HG02642 (cell line): ENCODE data around the gene CCDC88A.
"Not testable (repeated sequence)": the region's sequence is repeated elsewhere in the genome, so short reads cannot be mapped to it uniquely, and the experiment has no call there.

Experiments
- ATAC-seq: cut with Tn5 transposase; IDR thresholded peaks from one replicate; pipeline ENCODE4 v1.9.1; 2021; ENCODE audit warnings: mild to moderate bottlenecking; ENCODE audit not compliant: unreplicated experiment, poor library complexity

CCDC88A gene

DNA sequence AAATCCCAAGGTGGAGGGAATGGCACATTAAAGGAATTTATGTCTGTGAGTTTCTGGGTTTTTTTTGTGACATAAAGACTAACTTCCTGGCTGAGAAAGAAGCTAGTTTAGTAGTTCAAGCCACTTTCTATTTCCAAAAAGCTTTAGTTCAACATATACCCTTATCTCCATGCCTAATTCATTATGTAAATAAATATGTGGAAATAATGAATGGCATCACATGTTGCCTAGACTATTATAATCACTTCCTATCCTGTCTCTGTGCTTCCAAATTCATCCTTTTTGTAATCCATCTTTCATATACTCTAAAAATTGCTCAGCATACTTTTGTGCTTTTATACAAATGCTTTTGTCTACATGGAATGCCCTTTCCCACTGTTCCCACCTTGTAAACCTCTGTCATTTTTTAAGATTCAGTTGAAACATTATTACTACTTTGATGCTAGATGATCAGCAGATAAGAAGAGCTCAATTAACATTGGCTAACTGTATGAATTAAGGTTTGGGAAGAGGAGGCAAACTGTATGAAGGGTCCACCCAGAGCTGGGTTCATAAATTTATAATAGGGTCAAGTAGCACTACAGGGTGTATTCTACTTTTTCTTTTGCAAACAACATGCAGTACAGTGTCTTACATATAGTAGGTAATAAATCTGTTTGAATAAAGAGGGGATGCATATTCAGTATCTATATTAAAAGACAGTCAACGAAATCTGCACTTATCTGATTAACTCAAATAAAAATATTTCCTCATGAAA, 88.9 kb downstream of the CCDC88A start:
- ATAC-seq, result no peak

DNA sequence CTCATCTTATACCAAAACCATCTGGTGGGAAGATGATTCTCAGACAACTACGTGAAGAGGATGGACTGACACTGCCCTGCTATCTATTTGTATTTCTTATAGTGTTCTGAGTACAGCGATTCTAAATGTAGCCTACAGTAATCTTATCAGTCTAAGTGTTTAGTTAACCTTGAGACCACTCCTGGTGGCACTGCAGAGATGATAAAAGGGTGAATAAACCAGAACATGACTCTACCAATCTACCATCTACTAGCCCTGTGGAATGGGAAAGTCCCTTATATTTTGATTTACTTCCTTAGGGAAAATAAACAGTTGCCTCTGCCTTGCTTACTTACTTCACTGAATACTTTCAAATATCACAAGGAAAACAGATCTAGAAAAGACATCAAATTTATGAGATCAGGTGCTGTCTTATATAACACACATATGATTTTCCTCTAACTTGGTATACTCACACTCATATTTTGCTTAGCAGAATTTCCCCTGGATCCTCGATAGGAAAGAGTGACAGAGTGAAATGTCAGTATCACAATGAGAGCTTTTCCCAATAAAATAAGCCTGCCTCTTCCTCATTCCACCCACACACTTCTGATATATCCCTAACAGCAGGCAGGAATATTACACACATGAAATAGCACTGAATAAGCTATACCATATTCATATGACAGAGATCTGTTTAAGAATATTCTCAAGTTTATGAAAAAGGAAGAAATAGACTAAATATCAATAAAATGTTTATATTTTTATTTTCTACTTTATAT, 92.0 kb downstream of the CCDC88A start:
- no peak for ATAC-seq

DNA sequence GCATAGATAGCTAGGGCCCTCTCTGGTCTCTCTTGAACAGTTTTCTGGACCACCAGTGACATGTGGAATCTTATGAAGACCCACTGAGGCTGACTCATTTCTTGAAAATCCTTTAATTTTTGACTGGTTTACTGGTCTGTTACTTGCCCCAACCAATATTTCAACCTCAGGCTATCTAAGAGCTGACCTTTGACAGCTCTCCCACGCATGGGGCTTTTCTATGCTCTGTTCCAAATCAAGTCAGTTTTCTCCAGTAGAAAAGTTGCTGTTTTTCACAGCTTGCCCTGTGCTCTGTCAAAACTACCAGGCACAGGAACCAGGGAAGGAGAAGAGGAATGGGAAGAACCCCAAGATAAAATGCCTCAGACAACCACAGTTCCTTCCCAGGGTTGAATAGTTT, 104.7 kb downstream of the CCDC88A start:
- ATAC-seq, result no peak

DNA sequence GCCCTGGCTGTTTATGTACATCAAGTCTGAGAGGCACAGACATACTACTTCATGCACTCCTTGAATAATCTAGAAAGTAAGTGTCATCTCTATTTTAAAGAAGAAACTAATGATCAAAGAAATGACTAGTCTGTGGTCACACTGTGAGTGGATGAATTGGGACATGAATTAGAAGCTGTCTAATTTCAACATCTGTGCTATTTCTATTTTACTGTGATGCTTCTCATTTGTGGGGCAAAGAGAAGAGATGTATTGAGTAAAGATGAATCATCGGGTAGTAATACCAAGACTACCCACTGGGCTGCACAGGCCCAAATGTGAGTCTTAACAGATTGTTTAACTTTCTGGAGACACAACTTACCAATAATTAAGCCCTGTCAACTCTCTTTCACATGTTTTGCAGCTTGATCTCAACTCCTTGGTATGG, 108.2 kb downstream of the CCDC88A start:
- ATAC-seq, result peak; percentile 91

DNA sequence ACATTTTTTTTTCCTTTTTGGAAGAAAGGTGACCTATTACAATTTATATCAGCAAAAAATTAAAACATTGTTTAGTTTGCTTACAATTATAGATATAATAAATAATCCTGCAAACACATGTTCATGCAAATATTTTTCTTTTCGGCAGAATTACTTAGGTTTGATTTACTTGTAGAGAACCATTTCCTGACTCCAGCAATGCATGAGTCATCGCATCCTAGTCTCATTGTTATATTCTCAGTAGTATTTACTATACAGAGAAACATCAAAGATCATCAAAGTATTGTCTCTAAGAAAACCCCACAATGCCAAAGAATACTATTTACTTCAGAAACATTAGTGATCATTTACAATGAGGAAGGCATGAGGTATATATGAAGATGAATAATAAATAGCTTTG, 110.2 kb downstream of the CCDC88A start:
- no peak for ATAC-seq

DNA sequence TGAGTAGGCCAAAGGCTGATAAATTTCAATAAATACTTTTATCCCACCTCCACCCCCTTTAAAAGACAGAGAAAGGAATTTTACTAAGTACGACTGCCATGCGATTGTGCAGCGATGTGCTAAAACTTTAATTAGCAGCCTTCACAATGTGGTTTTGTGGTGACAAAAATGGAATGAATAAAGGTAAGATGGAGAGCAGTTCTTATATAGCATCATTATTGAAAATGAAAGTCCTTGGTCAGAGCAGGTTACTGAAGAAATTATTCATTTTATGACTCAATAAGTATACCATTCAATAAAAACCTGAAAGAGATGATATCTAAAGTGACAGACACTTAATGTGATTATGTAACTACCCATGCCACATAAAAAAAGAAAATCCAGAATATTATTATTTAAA, 117.4 kb downstream of the CCDC88A start:
- peak; percentile 68 for ATAC-seq

DNA sequence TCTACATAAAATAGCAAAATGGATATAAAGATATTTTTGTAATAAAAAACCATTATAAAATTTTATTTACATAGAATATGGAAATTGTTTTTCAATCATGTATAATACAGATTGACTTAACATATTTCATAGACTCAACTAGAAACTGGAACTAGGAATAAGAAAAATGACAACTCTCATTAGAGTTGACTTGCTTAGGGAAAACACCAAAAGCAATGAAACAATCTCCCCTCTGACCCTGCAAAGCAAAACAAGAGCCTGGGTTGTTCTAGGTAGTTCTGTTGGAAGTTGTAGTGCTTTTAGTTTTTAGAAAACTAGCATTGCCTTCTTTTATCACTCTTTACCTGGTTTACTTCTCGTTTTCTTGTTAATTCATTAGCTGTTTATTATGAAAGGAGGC, 118.4 kb downstream of the CCDC88A start:
- no peak for ATAC-seq

DNA sequence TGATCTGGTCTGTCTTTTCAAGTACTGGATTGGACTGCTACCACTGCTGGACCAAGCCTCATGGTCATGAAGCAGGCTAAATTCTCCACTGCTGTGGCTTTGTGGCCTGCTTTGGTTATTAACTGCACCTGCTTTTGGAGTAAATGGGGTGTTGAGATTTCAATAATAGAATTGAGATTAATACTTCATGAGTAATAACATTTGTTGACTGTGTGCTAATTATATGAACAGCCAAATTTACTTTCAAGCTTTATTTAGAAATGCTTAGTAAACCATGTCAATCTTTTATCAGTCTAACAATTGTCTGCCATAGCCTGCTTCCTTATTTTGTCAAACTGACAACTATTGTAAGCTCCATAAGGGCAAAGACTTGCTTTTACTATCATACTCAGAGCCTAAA, 123.3 kb downstream of the CCDC88A start:
- ATAC-seq, result peak; percentile 53

DNA sequence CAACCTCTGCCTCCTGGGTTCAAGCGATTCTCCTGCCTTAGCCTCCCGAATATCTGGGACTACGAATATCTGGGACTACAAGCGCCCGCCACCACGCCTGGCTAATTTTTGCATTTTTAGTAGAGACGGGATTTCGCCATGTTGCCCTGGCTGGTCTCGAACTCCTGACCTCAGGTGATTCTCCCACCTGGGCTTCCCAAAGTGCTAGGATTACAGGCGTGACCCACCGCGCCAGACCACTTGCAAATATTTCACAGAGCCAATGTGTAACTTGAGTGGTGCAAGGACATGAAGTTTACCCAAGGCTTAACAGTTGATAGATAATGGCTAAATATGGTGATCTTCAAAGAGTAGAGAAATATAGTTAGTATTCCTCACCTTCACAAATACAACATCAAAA, 136.6 kb downstream of the CCDC88A start:
- no peak for ATAC-seq

GRCh38 chr2:55282110-55282917, 137.3 kb downstream of the CCDC88A start:
- peak; percentile 99 for ATAC-seq

GRCh38 chr2:55280851-55281546, 138.7 kb downstream of the CCDC88A start:
- not testable (repeated sequence) for ATAC-seq

DNA sequence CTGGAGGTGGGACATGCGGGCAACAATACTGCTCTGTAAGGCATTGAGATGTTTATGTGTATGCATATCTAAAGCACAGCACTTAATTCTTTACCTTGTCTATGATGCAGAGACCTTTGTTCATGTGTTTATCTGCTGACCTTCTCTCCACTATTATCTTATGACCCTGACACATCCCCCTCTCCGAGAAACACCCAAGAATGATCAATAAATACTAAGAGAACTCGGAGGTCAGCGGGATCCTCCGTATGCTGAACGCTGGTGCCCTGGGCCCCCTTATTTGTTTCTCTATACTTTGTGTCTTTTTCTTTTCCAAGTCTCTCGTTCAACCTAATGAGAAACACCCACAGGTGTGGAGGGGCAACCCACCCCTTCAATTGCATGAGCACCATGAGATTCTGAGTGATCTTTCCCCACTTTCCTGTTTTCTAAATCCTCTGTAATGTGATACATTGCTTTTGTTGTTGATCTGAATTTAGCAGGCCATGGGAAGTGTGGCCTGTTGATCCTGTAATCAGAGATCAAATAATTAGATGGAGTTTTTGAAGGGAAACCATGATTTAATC, 139.7 kb downstream of the CCDC88A start:
- not testable (repeated sequence) for ATAC-seq

DNA sequence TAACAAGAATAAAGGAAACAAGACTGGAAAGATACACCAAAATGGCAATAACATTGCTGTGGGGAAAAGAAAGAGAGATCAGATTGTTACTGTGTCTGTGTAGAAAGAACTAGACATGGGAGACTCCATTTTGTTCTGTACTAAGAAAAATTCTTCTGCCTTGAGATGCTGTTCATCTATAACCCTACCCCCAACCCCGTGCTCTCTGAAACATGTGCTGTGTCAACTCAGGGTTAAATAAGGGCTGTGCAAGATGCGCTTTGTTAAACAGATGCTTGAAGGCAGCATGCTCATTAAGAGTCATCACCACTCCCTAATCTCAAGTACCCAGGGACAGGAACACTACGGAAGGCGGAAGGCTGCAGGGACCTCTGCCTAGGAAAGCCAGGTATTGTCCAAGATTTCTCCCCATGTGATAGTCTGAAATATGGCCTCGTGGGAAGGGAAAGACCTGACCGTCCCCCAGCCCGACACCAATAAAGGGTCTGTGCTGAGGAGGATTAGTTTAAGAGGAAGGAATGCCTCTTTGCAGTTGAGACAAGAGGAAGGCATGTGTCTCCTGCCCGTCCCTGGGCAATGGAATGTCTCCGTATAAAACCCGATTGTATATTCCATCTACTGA, 140.3 kb downstream of the CCDC88A start:
- not testable (repeated sequence) for ATAC-seq

GRCh38 chr2:55277310-55277709, 142.3 kb downstream of the CCDC88A start:
- ATAC-seq, result no peak

DNA sequence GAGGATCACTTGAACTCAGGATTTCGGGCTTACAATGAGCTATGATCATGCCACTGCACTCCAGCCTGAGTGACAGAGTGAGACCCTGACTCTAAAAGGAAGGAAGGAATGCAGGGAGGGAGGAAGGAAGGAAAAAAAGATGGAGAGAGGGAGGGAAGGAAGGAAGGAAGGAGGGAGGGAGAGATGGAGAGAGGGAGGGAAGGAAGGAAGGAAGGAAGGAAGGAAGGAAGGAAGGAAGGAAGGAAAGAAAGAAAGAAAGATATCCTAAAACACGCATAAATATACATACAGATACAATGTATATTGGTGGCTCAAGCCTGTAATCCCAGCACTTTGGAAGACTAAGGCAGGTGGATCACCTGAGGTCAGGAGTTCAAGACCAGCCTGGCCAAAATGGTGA, 145.3 kb downstream of the CCDC88A start:
- not testable (repeated sequence) for ATAC-seq

DNA sequence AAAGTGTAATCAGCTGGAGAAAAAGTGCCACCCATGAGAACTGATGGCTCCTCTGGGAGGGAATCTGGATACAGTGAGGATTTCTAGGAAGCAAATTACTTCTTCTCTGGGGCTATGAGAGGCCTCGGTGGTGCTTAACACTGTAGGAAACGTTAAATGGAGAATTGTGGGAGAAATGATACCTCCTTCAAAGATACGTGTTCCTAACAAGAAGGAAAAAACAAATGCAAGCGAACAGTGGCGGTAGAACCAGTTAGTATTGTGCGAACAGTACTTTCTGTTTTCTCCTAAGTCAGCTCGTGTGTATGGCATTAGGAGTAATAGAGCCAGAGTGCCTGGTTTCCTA, 150.0 kb downstream of the CCDC88A start:
- no peak for ATAC-seq

DNA sequence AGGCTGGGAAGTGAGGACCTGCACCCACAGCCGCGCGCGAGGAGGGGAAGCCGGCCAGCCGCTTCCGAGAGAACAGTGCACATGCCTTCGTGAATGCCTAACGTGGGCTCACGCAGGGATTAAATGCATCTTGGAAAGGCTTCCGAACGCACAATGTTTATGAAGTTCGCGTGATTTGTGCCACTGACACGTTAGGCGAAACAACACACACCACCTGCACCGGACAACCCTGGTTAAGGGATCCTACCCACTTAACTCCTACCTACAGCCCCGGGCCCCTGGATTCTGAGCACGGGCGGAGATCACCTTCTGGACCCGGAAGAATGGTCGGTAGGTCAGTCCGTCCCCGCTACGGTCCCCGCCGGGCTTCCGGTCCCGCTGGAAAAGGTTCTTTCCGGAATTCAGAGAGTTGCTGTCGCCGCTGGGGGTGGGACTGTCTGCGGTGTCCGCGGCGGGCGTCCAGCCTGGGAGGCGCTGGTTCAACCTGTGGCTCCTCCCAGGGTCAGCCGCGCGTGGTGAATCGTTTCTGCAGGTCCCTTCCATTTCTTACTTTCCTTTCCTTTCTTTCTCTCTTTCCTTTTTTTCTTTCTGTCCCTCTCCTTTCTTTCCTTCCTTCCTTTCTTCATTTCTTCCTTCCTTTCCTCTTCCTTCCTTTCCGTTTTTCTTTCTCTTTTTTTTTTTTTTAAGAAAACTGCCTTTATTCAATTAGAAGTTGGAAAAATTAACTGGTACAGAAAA, 150.6 kb downstream of the CCDC88A start, which contains the start of gene MTIF2:
Gene MTIF2 (minus strand): TSS at position 325 of the 738 bp plus-strand sequence. CDS start 5,373 bp downstream, outside the sequence.
- ATAC-seq, result peak; percentile 99

DNA sequence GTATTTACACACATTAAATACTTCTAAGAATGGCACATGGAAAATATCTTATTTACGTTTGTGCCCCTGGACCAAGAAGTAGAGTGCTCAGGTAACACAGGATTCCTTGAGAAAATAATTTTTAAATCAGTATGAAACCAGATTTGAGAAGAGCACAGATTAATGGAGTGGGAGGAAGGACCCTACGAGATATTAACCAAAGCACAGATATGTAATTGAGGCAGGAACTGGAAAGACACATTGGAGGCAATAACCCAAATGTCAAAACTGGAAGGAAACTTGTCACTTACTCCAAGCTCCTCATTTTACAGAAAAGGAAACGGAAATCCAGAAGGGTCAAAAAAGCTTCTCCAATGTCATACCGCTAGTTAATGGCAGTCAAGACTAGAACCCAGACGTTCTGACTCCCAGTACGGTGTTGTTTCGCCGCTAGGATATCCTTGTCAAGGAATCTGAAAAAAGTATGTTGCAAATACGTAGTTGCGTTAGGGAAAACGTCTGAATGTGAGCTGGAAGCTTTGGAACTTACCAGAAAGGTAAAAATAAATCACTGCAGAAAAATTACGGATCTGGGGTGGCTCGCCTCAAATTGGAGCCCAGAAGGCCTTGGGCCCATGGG, 151.3 kb downstream of the CCDC88A start:
- no peak for ATAC-seq
